ENCODE results near the gene CPT2. TPM values are rescaled to one million over a fixed set of nuclear protein-coding genes. Genes with fewer than 3 reads are reported as not detected.
A peak's percentile ranks its signal among the peaks of the same experiment; 100 is the strongest.

Gene CPT2
- polyA plus RNA-seq, 1 of the 3 experiments (the other 2 are of a cell fraction) = 18.6 TPM

GRCh38 chr1:53196017-53196484 is 573 bp upstream of the CPT2 start (continued):
- TF ChIP-seq ZBTB33 (IDR thresholded peaks at IDR 0.05; ENCODE audit: borderline replicate concordance, low read depth) = no peak
- no peak for TF ChIP-seq FOSL2 (IDR thresholded peaks at IDR 0.05; ENCODE audit: borderline replicate concordance, low read depth)
- no peak for TF ChIP-seq FOXJ3 (CRISPR knock-in tag; IDR thresholded peaks at IDR 0.05)
- TF ChIP-seq CTCF (IDR thresholded peaks at IDR 0.05) = no peak
- TF ChIP-seq GABPA (IDR thresholded peaks at IDR 0.05; ENCODE audit: low read depth) = no peak
- no peak for TF ChIP-seq POLR2AphosphoS5 (IDR thresholded peaks at IDR 0.05; ENCODE audit: low read depth, low read length)
- TF ChIP-seq RAD21 (IDR thresholded peaks at IDR 0.05; ENCODE audit: low read length) = no peak
- TF ChIP-seq RFX5 (IDR thresholded peaks at IDR 0.05; ENCODE audit: low read length) = no peak
- no peak for TF ChIP-seq YY1 (IDR thresholded peaks at IDR 0.05; ENCODE audit: low read depth)

GRCh38 chr1:53197291-53198200 is 922 bp downstream of the CPT2 start:
- Histone ChIP-seq H3K9me2 (no peaks in the 10 kb centered on the region), H4K20me1 (ENCODE audit: insufficient read depth) (no peaks in the 10 kb centered on the region), H2AFZ (ENCODE audit: low read depth) (peak overlapping the region; percentile 56; the same call in 1 of the 2 replicates), H3K4me1 (ENCODE audit: control insufficient read depth in 1 of 2, insufficient read depth in 2 of 2, low read depth in 1 of 2, low read length in 1 of 2) (peaks cover 9 to 17% of the 10 kb centered on the region in 2 experiments; a peak in 3 of 4 replicates), H3K27me3 (ENCODE audit: insufficient read depth) (no peaks in the 10 kb centered on the region), H3F3A (replicated peaks; ENCODE audit: insufficient read depth) (no peaks in the 10 kb centered on the region), H3K36me3 (replicated peaks in 1 of 2; ENCODE audit: control insufficient read depth in 1 of 2, insufficient read depth in 2 of 2, low read length in 1 of 2) (peaks cover 3 to 20% of the 10 kb centered on the region in 2 experiments), H3K9me3 (no peaks in the 10 kb centered on the region), H3K27ac (ENCODE audit: low read depth in 2 of 2, low read length in 1 of 2) (peak overlapping the region; percentile 70 to 87; a peak in 3 of 4 replicates), H3K4me2 (peak overlapping the region; percentile 93), H3K9ac (peak overlapping the region; percentile 85), H3K79me2 (ENCODE audit: insufficient read depth) (peaks cover 21% of the 10 kb centered on the region; the same call in 1 of the 2 replicates), H3K4me3 (ENCODE audit: low read depth in 2 of 2, low read length in 1 of 2) (peak overlapping the region; percentile 85 to 95)
- ChIA-PET CTCF (interaction anchor here (3.3 kb wide), 1 partner anchor 12 kb away, joined by 23 read pairs; no protein-coding TSS in a partner anchor), POLR2A (interaction anchor here (0.9 kb wide), 1 partner anchor 22 kb away, joined by 3 read pairs; no protein-coding TSS in a partner anchor)
- DNase-seq = peak; percentile 28
- 38% methylated on average over 13 of the region's 13 CpGs for WGBS (ENCODE audit: low lambda C conversion rate)
- TF ChIP-seq ELF1 (IDR thresholded peaks at IDR 0.05) (no peak), TCF12 (IDR thresholded peaks at IDR 0.05) (no peak), ZBTB33 (IDR thresholded peaks at IDR 0.05; ENCODE audit: borderline replicate concordance, low read depth) (no peak), FOXJ3 (CRISPR knock-in tag; IDR thresholded peaks at IDR 0.05) (no peak), RFX5 (IDR thresholded peaks at IDR 0.05; ENCODE audit: low read length) (no peak), PBX3 (IDR thresholded peaks at IDR 0.05) (peak; percentile 71)

Measured in SK-N-SH (cell line).